Endometrial microvascular endothelial cells (primary cell): ENCODE data around the gene STYXL1. TPM values are rescaled to one million over a fixed set of nuclear protein-coding genes. Genes with fewer than 3 reads are reported as not detected.
"Not testable (repeated sequence)": the region's sequence is repeated elsewhere in the genome, so short reads cannot be mapped to it uniquely, and the experiment has no call there.

Source experiments
- in situ Hi-C: cut with HindIII; loops from 2 replicates; pipeline ENCODE4 v1.10.0; 2017; ENCODE audit warnings: low sequenced_read_pairs, low pct_unique_long_range_greater_than_20kb; ENCODE audit errors: inconsistent ontology term
- total RNA-seq: library from RNA; depleted of rRNA; stranded (reverse); fragments of >200 nt; gene quantifications from one replicate; pipeline ENCODE4 v1.2.3, GENCODE V29; 2015; ENCODE audit errors: inconsistent ontology term

The STYXL1 gene, protein sequence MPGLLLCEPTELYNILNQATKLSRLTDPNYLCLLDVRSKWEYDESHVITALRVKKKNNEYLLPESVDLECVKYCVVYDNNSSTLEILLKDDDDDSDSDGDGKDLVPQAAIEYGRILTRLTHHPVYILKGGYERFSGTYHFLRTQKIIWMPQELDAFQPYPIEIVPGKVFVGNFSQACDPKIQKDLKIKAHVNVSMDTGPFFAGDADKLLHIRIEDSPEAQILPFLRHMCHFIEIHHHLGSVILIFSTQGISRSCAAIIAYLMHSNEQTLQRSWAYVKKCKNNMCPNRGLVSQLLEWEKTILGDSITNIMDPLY
- 51.5 TPM for total RNA-seq

DNA sequence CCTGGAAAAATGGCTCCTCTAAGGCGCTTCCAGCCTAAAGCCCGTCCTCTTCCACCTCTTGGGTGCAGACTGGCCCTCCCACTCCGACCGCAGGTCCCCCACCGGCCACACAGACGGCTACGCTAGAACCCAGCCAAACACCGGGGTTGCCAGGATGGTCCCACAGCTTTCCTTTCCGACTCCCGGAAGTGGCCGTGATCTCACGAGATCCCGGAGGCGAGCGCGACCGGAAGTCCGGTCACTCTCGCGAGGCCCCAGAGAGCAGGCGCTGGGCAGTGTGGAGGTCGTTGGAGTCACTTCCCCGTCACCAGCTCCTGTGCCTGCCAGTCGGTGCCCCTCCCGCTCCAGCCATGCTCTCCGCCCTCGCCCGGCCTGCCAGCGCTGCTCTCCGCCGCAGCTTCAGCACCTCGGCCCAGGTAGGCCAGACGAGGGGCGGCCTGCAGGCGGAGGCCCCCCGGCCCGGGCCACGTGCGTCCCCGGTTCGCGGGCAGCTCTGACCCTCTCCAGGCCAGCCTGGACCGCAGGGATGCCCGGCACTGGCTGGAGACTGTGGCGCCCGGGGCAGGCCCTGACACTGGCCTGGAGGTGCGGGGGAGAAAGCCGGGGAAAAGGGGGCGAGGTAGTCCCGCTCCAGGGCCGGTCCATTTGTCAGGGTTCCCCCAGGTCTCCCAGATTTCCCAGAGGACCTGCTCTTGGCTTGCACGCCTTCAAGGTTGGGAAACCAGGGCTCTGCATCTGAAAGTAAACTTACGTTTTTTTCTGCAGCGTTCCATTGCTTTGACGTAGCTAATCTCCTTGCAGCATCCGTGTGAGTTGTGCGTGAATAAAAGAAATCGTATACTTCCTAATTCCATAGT is at the start of gene STYXL1, which contains the start of gene MDH2:
Gene STYXL1, minus strand, starts transcription at position 190 of the 857 bp plus-strand sequence. CDS start 17,477 bp downstream, outside the sequence.
Gene MDH2, plus strand, starts transcription at position 296 of the 857 bp plus-strand sequence. Its CDS starts 55 bp downstream, at position 351.
- in situ Hi-C loops, result no loop called here

DNA sequence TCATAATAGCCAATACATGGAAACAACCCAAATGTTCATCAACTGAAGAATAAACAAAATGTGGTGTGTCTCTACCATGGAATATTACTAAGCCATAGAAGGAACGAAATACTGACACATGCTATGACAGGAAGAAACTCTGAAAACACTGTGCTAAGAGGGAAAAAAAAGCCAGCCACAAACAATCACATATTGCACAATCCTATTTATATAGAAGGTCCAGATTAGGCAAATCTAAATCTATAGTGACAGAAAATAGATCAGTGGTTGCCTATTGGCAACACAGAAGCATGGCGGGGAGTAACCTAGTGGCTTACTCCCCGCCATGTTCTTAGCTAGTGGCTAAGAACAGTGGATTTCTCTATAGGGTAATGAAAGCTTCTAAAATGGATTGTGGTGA is 48.1 kb upstream of the STYXL1 start:
- in situ Hi-C loops, result no loop called here

DNA sequence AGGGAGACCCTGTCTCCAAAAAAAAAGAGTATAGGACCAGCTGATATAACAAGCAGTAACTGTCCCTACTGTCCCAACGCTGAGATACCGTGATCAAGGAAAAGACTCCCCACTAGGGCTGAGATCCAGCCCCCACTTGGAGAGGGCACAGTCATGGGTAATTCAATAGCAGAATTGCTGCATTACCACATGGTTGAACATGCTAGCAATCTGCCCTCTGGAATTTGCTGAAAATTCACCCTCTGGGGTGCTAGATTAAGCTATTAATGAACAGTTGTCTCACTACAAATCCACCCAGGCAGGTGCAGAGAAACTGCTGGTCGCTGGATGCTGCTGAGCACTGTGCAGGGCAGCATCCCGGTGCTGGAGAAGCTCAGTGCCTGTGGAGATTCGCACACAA is 46.5 kb upstream of the STYXL1 start:
- in situ Hi-C loops, result not testable (repeated sequence)

DNA sequence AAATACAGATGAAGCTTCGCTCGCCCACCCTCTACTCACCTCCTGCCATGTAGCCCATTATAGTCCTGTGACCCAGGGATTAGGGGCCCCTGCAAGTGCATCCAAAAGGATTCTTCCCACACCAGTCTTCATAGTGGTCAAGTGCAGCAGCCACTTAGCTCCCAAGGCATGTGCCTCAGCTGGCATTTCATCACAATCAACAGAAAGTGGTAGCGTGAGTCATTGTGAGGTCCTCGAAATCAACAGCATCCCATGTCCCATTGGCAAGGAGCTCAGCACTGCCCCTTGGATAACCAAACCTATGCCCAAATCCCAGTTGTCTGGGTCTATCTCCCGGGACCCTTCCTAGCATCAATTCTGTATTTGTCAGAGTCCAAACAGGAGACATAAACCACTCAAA is 45.7 kb upstream of the STYXL1 start:
- in situ Hi-C loops, result not testable (repeated sequence)

DNA sequence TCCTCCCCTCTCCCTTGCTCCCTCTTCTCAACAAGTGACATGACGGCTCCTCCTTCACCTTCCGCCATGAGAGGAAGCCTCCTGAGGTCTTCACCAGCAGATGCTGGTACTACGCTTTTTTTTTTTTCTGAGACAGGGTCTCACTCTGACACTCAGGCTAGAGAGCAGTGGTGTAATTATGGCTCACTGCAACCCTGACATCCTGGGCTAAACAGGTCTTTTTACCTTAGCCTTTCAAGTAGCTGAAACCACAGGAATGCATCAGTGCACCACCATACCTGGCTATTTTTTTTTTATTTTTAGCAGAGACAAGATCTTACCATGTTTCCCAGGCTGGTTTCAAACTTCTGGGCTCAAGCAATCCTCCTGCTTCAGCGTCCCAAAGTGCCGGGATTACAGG is 43.7 kb upstream of the STYXL1 start:
- in situ Hi-C loops, result no loop called here

DNA sequence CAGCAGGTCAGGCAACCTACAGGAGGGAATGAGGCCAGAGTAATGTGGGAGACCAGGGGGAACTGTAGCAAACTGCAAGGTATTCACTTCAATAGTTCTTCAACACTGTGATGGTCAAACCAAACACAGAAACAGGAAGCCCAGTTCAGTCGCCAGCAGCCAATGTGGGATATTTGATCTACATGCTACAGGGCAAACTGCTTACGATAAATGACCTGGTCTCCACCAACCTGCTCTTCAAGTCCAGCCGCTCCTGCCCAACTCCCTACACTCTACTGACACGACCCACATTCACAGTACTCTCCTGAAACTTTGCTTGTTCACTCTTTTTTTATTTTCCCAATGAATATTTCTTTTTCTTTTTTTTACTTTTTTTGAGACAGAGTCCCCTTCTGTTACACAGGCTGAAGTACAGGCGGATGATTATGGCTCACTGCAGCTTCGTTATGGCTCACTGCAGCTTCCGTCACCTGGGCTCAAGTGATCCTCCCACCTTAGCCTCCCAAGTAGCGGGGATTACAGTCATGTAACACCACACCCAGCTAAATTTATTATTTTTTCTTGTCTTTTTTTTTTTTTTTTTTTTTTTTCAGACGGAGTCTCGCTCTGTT is 42.2 kb upstream of the STYXL1 start:
- in situ Hi-C loops, result no loop called here

DNA sequence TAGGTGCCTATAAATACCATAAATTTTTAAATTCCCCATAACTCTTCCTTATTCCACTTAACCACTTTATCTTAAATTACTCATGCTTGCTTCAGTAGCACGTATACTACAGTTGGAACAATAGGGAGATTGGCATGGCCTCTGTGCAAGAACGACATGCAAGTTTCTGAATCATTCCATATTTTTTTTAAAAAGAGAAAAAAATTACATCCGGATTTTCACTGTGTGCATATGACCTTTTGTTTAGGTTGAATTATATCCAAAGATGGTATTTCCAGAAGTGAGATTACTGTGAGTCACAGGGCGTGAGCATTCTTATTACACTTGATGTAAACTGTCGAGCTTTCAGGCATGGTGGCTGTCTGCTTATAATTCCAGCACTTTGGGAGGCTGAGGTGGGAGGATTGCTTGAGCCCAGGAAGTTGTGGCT is 39.6 kb upstream of the STYXL1 start:
- in situ Hi-C loops, result not testable (repeated sequence)

DNA sequence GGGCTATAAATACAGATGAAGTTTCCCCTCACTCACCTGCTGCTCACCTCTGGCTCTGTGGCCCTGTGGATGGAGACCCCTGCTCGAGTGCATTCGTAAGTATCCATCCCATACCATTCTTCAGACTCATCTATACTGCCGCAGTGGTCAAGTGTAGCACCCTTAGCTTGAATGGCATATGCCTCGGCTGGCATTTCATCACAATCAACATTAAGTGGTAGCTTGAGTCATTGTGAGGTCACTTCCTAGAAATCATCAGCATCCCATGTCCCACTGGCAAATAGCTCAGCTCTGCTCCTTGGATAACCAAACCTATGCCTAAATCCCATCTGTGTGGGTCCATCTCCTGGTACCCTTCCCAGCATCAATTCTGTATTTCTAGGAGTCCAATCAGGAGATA is 38.3 kb upstream of the STYXL1 start:
- in situ Hi-C loops, result no loop called here

DNA sequence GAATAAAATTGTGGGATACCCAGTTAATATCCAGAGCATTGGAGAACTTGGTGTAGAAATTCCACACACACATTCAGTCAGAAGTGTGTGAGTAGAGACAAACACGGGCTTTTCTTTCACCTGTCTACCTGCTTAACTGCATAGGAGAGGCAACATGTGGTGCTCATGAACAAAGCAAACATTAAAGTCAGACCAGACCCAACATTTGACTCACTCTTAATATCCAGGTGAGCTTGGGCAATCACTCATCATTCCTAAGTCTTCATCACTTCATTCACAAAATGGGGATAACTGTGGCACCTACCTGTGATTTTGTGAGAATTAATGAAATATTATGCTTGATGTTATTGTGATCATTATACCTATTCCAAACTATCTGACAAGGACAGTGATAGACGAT is 36.3 kb upstream of the STYXL1 start:
- in situ Hi-C loops, result not testable (repeated sequence)

DNA sequence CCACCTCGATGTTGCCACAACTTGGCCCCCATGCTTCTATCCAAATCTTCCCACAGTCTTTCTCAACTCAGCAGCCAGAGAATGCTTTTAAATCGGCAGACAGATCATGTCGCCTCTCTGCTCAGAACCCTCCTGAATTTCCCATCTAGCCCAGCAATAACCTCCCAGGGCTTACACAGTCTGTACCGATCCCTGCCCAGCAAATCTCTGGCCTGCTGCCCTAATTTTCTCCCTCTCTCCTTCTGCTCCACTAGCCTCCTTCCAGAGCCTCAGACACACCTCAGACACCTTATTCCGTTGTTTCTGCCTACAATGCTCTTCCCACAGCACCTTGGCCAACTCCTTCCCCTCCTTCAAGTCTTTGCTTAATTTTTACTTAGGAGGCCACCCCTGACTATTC is 32.4 kb upstream of the STYXL1 start:
- in situ Hi-C loops, result no loop called here

DNA sequence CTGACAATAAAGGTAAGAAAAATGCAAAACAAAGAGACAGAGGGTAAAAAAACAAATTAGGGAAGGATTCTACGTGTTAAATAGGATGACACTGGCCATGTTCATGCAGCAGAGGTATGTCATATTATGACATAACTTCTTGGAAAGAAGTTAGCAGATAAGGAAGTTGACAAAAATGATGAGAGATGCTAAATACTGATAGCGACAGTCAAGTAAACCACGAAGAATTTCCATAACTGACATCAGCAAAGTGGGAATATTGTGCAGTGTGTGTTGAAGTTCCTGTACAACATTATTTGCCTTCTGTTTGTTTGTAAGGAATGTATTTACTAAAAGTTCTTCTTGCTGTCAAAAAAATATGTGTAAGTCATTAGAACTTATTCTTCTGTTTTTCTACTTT is 29.6 kb upstream of the STYXL1 start:
- in situ Hi-C loops, result no loop called here

DNA sequence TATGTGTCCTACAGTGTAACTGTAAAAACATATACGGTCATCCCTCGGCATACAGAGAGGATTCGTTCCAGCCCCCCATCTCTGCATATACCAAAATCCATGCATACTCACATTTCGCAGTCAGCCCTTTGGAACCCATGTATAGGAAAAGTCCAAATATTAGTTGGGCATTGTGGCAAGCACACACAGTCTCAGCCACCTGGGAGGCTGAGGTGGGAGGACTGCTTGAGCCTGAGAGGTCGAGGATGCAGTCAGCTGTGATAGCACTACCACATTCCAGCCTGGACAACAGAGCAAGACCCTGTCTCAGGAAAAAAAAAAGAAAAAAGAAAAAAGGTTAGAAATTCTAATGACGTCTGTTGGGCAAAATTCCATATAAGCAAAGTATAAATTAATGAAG is 29.2 kb upstream of the STYXL1 start:
- in situ Hi-C loops, result no loop called here

DNA sequence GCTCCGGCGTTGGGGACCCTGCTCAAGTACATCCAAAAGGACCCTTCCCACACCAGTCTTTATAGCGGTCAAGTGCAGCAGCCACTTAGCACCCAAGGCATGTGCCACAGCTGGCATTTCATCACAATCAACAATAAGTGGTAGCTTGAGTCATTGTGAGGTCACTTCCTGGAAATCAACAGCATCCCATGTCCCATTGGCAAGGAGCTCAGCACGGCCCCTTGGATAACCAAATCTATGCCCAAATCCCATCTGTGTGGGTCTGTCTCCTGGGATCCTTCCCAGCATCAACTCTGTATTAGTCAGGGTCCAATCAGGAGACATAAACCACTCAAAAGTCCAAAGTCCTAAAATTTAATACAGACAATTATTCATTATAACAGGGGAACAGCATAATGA is 27.2 kb upstream of the STYXL1 start:
- in situ Hi-C loops, result no loop called here

DNA sequence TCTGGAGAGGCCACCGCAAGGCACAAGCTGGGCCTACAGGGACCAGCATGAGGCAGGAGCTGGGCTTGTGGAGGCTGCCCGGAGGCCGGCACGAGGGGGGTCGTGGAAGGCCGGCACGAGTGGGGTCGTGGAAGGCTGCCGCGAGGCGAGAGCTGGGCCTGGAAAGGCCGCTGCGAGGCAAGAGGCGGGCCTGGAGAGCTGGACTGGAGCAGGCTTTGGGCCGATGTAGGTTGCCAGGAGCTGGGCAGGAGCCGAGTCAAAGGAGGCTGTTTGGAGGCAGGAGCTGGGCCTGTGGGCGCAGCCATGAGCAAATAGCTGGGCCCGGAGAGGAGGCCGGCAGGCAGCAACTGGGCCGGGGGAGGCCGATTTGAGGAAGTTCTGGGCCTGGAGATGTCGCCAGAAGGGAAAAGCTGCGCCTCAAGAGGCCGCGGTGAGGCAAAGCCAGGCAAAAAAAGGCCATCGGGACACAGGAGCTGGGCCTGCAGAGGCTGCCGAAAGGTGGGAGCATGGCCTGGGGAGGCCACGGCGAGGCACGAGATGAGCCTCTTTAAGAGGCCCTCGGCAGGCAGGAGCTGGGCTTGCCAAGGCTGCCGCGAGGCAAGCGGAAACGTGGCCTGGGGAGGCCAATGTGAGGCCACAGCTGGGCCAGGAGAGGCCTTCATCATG is 26.6 kb upstream of the STYXL1 start:
- in situ Hi-C loops, result no loop called here

DNA sequence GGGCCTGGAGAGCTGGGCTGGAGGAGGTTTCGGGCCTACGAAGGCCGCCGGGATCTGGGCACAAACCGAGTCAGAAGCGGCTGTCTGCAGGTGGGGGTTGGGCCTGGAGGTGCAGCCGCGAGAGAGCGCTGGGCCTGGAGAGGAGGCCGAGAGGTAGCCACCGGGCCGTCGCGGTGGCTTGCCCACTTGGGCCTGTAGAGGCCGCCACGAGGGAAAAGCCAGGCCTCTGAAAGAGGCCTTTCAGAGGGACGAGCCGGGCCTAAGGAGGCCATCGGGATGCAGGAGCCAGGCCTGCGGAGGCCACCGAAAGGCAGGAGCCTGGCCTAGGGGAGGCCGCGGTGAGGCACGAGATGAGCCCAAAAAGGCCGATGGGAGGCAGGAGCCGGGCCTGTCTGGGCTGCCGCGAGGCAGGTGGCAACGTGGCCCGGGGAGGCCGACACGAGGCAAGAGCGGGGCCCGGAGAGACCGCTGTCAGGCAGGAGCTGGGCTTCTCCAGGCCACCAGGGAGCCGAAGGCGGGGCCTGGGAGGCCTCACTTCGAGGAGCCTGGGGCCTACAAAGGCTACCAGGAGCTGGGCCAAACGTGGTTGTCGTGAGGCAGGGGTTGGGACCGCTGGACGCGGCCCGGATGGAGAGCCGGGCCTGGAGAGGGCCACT is 25.7 kb upstream of the STYXL1 start:
- in situ Hi-C loops, result no loop called here

DNA sequence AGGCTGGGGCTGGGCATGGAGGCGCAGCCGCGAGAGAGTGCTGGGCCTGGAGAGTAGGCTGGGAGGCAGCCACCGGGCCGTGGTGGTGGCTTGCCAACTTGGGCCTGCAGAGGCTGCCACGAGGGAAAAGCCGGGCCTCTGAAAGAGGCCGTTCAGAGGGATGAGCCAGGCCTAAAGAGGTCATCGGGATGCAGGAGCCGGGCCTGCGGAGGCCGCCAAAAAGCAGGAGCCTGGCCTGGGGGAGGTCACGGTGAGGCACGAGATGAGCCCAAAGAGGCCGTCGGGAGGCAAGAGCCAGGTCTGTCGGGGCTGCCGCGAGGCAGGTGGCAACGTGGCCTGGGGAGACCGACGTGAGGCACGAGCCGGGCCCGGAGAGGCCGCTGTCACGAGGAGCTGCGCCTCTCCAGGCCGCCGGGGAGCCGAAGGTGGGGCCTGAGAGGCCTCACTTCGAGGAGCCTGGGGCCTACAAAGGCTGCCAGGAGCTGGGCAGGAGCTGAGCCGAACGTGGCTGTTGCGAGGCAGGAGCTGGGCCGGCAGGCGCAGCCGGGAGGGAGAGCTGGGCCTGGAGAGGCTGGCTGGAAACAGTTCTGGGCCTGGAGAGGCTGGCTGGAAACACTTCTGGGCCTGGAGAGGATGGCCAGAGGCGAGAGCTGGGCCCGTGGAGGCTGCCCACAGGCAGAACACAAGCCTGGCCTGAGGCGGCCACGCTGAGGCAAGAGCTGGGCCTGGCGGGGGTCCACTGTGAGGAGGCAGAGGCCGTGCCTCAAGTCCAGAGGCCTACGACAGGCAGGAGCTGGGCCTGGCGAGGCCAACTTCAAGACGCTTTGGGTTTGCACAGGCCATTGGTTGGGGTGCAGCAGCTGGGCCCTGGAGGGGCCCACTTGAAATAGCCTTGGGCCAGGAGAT is 24.7 kb upstream of the STYXL1 start:
- in situ Hi-C loops, result no loop called here

DNA sequence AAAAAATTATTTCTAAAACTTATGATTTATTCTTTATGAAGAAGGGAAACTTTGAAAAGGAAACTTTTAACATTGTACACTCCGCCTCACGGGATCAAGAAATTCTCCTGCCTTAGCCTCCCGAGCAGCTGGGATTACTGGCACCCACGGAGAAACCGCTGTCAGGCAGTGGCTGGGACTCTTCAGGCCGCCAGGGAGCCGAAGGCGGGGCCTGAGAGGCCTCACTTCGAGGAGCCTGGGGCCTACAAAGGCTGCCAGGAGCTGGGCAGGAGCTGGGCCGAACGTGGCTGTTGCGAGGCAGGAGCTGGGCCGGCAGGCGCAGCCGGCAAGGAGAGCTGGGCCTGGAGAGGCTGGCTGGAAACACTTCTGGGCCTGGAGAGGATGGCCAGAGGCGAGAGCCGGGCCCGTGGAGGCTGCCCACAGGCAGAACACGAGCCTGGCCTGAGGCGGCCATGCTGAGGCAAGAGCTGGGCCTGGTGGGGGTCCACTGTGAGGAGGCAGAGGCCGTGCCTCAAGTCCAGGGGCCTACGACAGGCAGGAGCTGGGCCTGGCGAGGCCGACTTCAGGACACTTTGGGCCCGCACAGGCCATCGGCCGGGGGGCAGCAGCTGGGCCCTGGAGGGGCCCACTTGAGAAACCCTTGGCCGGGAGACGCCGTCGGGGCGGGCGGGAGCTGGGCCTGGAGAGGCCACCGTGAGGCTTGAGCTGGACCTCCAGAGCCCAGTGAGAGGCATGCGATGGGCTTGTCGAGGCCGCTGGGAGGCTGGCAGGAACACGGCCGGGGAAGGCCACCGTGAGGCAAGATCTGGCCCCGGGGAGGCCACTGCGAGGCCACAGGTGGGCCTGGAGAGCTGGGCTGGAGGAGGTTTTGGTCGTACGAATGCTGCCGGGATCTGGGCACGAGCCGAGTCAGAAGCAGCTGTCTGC is 23.8 kb upstream of the STYXL1 start:
- in situ Hi-C loops, result no loop called here
